GM20000 (cell line): ENCODE data around the gene RUNX1.

ENCODE experiments used
- DNase-seq: peaks from one replicate; pipeline ENCODE4 v3.0.0; 2012; ENCODE audit warnings: low spot score
- CTCF ChIP-seq: IDR thresholded peaks from 2 replicates; pipeline ENCODE4 v1.5.1; 2012; ENCODE audit warnings: mild to moderate bottlenecking, control low read depth; ENCODE audit errors: extremely low read depth, missing control alignments

Gene RUNX1

DNA sequence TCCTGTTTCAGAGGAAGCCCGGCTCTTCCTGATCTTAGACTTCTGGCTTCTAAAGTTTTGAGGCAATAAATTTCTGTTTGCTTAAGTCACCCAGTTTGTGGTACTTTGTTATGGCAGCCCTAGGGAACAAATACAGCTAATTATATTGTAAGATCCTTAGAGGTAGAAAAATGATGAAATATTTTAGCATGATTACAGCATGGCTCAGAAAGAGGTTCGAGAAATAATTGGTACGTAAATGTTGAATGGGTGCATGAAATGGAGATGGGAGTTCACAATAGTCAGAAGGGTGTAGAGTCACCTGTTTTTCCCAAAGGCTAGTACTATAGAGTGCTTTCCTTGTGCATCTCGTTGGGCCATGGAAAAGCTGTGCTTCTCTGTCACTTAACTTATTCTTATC lies 123.5 kb downstream of the RUNX1 start:
- no peak for TF ChIP-seq CTCF
- no peak for DNase-seq

GRCh38 chr21:34924771-34925419 lies 124.2 kb downstream of the RUNX1 start:
- TF ChIP-seq CTCF, result no peak
- DNase-seq, result no peak

GRCh38 chr21:34924194-34924593 lies 124.9 kb downstream of the RUNX1 start:
- TF ChIP-seq CTCF, result no peak
- DNase-seq, result no peak

DNA sequence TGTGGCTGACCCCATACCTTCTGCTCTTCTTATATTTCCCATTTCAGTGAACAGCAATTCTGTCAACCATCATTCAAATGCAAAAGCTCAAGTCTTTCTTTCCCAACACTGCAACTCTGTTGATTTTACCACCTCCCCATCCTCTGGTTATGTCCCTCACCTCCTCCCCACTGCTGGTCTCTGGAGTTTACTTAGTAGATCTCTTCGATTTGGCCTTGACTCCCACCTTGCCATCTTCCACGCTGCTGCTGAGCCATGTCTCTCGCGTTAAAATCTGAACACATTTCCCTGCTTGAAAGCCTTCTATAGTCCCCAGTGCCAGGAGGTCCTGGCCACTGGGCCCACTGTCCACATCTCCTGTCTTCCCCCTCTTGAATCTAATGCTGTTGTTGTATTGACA lies 125.5 kb downstream of the RUNX1 start:
- no peak for TF ChIP-seq CTCF
- no peak for DNase-seq

DNA sequence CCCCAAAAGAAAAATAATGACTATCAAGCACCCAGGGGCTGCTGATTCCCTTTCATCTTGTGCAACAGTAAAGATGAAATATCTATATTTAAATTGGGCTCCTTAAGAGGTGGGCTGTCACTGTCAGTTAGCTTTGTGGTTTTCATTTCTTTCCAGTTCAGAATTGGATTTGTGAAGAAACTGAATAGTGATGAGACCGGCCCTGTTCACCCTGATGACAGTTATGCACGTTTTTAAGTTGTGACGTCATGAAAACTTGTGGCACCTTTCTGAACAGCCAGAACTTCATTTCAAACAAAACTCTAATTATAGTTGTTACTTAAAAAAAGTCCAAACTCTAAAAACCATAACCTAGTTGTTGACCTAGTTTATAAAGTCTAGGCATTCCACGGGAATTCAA lies 125.9 kb downstream of the RUNX1 start:
- no peak for DNase-seq
- no peak for TF ChIP-seq CTCF

- no peak for DNase-seq
- no peak for TF ChIP-seq CTCF
These were observed 126.6 kb downstream of the RUNX1 start for GRCh38 chr21:34922479-34922878.

GRCh38 chr21:34921151-34921550 lies 128.0 kb downstream of the RUNX1 start:
- TF ChIP-seq CTCF, result no peak
- no peak for DNase-seq

DNA sequence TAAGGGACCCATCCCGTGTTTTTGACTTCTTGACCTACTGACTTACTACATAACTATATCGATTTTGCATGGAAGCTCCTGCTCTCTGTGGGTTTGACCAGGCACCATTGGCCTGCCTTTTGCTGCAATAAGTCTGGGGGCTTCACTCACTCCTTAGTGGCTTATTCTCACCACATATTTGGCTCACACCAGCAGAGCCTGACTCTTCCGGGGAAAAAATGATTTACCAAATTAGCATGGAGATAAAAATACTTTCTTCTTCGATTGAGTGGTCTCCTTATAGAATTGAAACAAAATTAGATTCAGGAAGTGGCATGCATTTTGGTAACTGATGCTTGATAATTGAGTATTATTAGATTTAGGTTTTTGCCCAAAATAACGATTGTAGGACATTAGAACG lies 129.7 kb downstream of the RUNX1 start:
- no peak for DNase-seq
- no peak for TF ChIP-seq CTCF
